ENCODE data around the gene GJD3.
"Not testable (repeated sequence)": the region's sequence is repeated elsewhere in the genome, so short reads cannot be mapped to it uniquely, and the experiment has no call there.

The GJD3 gene, protein sequence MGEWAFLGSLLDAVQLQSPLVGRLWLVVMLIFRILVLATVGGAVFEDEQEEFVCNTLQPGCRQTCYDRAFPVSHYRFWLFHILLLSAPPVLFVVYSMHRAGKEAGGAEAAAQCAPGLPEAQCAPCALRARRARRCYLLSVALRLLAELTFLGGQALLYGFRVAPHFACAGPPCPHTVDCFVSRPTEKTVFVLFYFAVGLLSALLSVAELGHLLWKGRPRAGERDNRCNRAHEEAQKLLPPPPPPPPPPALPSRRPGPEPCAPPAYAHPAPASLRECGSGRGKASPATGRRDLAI

DNA sequence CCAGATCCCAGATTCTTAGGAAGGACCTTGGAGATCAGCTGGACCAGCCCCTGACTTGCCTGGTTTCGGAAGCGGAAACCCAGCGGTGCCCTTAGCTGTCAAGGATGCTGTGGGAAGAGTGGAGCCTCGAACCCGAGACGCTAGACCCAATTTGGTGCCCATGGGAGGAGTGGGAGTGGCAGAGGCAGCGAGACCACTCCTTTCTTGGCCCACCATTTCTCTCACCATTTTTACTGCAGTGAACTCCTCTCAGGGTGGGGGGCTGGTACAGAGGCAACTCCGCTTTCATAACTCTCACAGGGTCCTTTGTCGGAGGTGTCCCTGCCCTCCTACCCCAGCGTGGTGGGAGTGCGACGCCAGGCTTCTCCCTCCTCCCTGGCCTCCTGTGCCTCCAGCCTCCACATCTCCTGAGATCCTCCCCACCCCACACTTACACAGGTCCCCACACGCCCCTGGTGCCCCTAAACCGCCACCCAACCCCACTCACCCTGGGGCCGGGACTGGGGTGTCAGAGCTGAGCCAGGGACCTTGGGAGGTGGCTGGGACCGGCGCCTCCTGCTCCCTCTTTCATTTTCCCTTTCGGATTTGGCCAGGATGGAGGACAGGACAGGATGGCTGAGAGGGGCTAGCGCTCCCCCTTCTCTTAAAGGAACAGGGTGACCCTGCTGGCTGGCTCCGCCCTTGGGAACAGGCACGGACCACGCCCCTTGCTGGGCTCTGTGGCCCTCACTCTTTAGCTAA, at the start of gene GJD3:
Gene GJD3 (minus strand): TSS at position 617 of the 741 bp plus-strand sequence. CDS start 922 bp downstream, outside the sequence.
- no peak for DNase-seq

DNA sequence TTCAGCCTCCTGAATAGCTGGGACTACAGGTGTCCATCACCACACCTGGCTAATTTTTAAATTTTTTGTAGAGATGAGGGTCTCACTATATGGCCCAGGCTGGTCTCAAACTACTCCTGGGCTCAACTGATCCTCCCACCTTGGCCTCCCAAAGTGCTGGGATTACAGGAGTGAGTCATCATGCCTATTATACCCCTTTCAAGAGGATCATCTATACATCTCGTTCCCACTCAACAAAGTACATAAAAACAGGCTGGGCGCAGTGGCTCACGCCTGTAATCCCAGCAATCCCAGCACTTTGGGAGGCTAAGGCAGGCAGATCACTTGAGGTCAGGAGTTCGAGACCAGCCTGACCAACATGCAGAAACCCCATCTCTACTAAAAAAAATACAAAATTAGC, 49.8 kb upstream of the GJD3 start:
- DNase-seq = not testable (repeated sequence)

DNA sequence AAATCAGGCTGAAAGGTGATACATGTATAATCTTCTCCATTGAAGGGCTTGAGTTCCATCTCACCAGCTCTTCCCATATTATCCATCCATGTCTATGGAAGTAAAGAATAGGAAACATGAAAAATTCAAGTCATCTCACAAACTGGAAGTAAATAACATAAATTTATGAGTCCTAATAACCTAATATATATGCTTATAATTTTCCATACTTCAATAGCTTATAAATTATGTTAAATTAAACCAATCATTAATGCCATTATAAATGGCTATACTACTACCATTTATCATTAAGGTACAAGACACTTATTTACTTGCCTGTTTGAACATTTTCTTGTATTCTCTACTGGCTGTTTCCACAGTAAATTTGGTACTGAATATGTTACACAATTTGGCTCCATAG, 48.3 kb upstream of the GJD3 start:
- DNase-seq = no peak

DNA sequence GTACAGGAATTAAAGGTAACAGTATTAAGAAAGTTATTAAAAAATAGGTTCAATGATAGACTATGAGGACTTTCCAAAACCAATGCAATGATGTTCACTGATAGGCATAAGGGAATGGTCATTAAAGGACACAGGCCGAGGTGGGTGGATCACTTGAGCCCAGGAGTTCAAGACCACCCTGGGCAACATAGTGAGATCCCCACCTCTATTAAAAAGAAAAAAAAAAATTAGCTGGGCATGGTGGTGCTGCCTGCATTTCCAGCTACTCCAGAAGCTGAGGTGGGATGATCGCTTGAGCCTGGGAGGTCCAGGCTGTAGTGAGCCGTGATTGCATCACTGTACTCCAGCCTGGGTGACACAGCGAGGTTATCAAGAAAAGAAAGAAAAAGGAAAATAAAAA, 47.3 kb upstream of the GJD3 start:
- DNase-seq = no peak

DNA sequence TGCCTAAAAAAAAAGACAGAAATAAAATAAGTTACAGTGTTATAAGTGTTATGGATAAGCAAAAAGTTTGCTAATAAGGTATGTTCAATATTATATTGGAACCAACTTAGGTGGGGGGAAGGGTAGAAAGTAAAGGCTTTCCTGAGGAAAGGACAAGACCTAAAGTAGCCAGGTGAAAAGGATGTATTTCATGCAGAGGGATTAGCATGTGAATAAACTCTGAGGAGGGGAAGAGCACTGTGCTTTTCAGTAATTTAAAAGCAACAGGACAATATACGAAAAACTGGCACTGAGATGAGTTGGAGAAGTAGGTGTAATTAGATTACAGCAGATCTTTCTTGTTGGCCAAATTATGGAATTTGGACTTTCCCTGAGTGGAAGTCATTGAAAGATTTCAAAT, 45.5 kb upstream of the GJD3 start:
- no peak for DNase-seq

DNA sequence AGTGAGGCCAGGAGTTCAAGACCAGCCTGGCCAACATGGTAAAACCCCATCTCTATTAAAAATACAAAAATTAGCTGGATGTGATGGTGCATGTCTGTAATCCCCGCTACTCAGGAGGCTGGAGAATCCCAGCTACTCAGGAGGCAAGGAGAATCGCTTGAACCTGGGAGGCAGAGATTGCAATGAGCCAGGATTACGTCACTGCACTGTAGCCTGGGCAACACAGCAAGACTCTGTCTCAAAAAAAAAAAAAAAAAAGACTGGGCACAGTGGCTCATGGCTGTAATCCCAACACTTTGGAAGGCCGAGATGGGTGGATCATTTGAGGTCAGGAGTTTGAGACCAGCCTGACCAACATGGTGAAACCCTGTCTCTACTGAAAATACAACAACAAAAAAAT, 45.0 kb upstream of the GJD3 start:
- DNase-seq = not testable (repeated sequence)

DNA sequence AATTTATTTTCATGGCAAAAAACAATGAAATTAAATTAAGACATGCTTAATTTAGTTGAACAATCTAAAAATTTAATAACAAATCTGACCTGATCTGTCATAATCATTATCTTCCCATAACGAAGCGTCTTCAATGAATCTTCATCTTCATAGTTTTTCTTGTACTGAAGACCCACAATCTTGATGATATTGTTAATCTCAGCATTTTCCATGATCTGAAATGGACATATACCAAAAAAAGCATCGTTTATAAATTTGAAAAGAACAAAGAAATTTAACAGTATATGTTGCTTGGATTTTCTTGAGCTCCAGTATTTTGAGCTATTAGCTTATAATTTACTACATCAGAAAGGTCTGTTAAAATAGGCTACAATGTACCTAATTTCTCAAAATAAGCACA, 42.9 kb upstream of the GJD3 start:
- no peak for DNase-seq

DNA sequence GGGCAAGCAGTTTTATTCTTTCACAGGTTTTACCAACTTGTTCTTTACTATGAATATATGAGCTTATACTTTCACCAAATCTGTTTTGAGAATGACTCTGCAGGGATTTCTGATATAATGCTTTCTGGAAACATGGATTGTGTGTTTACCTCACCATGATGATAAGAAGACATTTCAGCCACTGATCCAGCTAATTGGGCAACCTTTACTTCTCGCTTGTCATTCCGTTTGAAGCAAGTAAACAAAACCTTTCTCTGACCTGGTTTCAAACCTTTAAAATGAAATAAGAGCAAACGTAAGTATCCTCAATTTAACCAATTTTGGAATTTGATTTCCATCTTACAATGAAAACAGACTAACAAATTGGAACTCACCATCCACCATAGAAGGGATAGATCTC, 39.5 kb upstream of the GJD3 start:
- DNase-seq = no peak

DNA sequence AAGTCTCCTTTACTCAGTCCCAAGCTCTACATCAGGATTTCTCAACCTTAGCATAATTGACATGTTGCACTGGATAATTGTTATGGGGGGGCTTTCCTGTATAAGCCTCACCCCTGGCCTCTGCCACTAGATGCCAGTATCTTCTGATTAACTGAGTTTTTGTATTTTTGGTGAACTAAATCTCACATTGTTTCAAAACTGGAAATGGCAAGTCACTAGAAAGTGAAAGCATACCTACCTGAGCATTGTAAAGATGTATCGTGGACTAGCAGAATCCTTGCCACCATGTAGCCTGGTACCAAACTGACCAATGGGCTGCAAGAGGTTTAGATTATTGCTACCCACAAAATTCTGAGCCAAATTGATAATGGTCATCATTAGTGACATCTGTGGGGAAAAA, 38.1 kb upstream of the GJD3 start:
- no peak for DNase-seq

DNA sequence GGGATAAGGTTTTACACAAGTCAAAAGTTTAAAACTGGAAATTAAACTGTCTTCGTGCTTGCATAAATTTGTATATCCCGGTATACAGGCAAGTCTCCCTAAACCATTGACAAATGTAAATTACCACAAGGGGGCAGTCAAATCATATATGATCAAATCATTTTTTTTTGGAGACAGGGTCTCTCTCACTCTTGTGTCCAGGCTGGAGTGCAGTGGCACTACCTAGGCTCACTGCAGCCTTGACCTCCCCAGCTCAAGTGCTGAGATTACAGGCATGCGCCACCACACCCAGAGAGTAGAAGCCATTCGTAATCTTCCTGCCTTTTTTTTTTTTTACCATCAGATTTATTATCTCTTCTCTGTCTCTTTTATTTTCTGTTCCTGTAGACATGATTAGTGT, 34.6 kb upstream of the GJD3 start:
- peak; percentile 68 for DNase-seq

DNA sequence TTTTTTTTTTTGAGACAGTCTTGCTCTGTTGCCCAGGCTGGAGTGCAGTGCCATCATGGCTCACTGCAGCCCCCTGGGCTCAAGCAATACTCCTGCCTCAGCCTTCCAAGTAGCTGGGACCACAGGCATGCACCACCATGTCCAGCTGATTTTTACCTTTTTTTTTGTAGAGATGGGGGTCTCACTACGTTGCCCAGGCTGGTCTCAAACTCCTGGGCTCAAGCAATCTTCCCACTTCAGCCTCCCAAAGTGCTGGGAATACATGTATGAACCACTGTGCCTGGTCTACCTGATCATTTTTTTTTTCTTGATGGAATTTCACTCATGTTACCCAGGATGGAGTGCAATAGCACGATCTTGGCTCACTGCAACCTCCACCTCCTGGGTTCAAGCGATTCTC, 22.0 kb upstream of the GJD3 start:
- DNase-seq = not testable (repeated sequence)

DNA sequence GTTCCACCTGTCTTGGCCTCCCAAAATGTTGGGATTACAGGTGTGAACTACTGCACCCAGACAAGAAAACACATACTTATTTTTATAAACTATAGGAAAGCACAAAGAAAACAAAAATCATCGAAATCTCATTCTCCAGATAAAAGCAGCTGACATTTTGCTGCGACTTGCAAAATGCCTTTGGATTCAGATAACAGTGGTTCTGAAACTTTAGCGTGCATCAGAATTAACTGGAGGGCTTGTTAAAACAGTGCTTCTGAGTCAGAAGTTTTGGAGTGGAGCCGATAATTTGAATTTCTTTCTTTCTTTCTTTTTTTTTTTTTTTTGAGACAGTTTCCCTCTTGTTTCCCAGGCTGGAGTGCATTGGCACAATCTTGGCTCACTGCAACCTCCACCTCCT, 17.7 kb upstream of the GJD3 start:
- DNase-seq = no peak

DNA sequence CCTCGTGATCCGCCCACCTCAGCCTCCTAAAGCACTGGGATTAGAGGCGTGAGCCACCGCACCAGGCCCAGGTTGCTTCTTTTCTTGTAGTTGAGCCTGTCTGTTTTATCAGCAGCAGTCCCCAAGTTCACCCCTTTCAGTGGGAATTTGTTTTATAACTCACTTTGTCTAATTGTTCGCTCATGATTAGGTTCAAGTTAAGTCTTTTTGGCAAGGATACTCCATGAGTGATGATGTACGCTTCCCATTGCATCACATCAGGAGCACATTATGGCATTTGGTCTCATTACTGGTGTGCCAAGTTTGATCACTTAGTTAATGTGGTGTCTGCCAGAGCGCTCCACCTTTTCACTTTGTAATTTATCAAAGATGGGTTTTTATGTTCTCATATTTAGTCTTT, 14.4 kb upstream of the GJD3 start:
- no peak for DNase-seq

DNA sequence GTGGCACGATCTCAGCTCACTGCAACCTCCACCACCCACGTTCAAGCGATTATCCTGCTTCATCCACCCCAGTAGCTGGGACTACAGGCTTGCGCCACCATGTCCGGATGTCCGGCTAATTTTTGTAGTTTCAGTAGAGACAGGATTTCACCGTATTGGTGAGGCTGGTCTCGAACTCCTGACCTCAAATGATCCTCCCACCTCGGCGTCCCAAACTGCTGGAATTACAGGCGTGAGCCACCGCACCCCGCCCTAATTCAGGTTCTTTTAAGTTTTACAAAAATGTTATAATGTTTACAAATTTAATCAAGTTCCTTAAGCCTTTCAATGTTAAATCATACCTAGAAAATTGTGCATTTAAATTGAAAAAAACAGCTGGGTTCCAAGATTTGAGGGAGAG, 13.3 kb upstream of the GJD3 start:
- no peak for DNase-seq

DNA sequence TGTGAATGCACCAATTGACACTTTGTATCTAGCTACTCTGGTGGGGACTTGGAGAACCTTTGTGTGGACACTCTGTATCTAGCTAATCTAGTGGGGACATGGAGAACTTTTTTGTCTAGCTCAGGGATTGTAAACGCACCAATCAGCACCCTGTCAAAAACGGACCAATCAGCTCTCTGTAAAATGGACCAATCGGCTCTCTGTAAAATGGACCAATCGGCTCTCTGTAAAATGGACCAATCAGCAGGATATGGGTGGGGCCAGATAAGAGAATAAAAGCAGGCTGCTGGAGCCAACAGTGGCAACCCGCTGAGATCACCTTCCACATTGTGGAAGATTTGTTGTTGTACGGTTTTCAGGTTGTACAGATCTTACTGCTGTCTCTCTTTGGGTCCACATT, 12.0 kb upstream of the GJD3 start:
- not testable (repeated sequence) for DNase-seq

DNA sequence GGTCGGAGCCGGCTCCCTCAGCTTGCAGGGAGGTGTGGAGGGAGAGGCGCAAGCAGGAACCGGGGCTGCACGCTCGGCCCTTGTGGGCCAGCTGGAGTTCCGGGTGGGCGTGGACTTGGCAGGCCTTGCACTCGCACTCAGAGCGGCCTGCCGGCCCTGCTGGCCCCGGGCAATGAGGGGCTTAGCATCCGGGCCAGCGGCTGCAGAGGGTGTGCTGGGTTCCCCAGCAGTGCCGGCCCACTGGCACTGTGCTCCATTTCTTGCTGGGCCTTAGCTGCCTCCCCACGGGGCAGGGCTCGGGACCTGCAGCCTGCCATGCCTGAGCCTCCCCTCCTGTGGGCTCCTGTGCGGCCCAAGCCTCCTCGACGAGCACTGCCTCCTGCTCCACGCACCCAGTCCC, 11.2 kb upstream of the GJD3 start:
- DNase-seq = not testable (repeated sequence)

DNA sequence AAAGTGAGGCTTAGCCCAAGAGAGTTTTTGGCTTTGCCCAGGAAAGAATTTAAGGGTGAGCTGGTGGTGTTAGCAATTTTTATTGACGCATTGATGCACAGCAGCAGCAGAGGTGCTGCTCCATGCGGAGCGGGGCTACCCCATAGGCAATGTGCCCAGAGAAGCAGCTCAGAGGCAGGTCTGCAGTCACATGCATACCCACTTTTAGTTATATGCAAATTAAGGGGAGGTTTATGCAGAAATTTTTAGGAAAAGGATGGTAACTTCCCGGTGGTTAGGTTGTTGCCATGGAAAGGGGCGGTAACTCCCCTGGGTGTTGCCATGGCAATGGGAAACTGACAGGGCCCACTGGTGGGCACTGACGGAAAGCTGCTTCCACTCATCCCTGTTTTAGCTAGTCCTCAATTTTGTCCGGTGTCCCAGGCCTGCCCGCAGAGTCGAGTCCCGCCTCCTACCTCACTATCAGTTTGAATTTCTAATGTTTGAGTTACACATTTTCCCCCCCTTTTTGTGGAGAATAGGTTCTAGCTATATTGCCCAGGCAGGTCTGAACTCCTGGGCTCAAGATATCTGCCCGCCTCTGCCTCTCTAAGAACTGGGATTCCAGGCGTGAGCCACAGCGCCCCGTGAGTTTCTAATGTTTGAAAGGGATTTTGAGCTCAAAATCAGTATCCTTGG, 10.4 kb upstream of the GJD3 start:
- DNase-seq = no peak

DNA sequence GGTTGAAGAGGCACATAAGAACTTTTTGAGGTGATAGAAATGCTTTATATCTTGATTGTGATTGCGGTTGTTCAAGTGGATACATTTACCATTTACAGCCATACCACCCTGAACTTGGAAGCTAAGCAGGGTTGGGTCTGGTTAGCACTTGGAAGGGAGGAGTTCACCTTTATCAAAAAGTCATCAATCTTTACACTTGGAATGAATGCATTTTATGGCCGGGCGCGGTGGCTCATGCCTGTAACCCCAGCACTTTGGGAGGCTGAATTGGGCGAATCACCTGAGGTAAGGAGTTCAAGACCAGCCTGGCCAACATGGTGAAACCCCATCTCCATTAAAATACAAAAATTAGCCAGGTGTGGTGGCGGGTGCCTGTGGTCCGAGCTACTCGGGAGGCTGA, 9.5 kb upstream of the GJD3 start:
- DNase-seq = no peak

DNA sequence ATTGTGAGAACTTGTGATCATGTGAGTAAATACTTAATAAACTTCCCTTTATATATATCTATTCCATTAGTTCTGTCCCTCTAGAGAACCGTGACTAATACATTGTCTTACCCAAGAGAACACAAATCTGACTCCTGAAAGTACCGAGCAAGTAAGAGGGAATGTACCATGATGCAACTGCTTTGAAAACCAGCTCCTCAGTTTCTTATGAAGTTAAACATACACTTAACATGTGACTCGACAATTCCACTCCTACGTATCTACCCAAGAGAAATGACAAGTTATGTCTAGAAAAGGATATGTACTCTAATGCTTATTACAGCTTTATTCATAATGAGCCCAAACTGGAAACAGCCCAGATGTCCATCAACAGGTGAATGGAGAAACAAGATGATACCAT, 8.8 kb upstream of the GJD3 start:
- DNase-seq = no peak

DNA sequence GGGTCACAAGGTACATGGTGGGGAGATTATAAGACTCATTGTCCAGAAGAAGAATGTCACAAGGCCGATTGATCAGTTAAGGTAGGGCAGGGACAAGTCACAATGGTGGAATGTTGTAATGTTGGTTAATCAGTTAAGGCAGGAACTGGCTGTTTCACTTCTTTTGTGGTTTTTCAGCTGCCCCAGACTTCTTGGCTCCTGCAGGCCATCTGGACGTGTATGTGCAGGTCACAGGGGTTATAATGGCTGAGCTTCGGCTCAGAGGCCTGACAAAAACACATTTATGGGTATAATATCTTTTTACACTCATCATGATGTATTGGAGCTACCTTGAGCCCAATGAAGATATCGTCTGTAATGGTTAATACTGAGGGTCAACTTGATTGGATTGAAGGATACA, 8.1 kb upstream of the GJD3 start:
- DNase-seq = not testable (repeated sequence)

DNA sequence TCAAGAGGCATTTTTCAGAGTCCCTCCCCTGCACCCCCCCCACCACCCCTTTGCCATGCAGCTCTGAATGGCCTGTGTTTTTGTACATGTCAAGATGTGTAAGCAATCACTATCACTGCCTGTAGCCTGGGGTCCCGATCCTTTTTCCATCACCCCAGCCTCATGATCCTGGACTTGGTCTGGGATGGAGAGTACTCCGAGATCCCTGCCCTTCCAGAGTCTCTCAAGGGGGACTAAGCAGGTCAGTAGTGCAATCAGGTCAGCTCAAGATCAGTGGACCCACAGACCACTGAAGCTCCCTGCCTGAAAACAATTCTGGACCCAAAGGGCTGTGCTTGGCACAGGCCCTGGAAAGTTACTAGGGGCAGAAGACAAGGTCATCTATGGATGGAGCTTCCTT, 7.5 kb upstream of the GJD3 start:
- no peak for DNase-seq

DNA sequence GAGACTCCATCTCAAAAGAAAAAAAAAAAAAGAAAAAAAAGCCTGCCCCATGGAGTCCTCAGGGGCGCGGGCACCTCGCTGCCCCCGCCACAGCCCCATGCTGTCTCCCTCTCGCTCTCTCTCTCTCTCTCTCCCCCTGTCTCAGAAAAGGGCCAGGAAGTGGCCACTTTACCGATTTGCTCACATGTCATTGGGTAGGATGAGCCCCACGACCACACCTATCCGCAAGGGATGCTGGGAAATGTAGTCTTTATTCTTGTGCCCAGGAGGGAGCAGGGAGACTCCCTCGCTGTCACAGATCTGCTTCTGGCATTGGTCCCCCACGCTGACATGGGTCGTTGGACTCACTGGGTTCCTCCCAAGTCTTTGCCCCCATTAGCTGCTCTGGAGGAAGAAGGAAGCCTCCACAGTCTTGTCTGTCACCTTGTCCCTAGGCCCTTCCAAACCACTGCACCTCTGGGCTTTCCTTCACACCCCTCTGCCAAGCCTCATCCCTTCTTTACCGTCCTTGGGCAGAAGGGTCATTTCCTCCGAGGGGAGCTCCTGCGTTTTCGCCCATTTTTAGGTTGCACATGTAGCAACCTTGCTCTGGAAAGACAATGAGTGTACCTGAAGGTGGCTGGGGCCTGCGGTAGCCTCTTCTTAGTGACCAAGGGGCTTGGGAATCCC, 6.9 kb upstream of the GJD3 start:
- DNase-seq = peak; percentile 6

DNA sequence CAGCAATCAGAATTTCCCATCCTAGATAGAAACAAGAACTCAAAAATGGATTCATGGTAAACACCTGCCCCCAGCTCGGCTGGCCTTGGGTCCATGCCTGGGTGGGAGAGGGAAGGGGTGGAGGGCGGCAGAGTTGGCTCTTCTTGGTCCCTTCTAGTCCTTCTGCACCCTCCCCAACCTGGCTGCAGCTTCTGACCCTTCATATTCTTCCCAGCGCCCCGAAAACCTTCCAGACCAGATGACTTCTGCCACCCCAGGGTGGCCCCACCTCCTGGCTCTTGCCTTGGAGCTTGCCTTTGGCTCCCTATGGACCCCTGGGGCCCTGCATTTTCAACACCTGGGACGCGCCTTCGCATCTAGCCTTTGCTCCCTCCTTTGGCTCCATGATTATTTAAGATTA, 5.4 kb upstream of the GJD3 start:
- no peak for DNase-seq

DNA sequence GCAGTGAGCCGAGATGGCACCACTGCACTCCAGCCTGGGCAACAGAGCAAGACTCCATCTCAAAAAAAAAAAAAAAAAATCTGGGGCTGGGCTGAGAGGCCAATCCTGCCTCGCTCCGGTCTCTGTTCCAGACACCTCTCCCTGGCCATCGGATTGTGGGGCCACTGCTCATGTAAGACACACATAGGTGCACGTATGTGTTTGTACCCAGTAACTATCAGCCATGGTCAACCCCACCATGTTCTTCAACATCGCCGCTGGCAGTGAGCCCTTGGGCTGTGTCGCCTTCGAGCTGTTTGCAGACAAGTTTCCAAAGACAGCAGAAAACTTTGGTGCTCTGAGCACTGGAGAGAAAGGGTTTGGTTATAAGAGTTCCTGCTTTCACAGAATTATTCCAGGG, 3.2 kb upstream of the GJD3 start:
- not testable (repeated sequence) for DNase-seq

All from NCI-H2171 treated with DMSO at 0.1 percent for 48 hours (cell line).